DMS153 treated with DMSO at 0.1 percent for 48 hours (cell line): Measurements from ENCODE around the gene CRMP1.

Experiments
- DNase-seq: peaks from one replicate; lab custom pipeline; 2025; ENCODE audit not compliant: unreplicated experiment; lab: John Stamatoyannopoulos, UW

CRMP1 gene

GRCh38 chr4:5774416-5775036, 118.4 kb downstream of the CRMP1 start:
- DNase-seq, result no peak

- no peak for DNase-seq
Observed at GRCh38 chr4:5773271-5773555, 119.7 kb downstream of the CRMP1 start.

- no peak for DNase-seq
Observed at GRCh38 chr4:5772528-5773270, 120.2 kb downstream of the CRMP1 start.
